HepG2 (cell line): ENCODE results near the gene ENTREP3. TPM values are rescaled to one million over a fixed set of nuclear protein-coding genes. Genes with fewer than 3 reads are reported as not detected.
A peak's percentile ranks its signal among the peaks of the same experiment; 100 is the strongest.

Source experiments
- BORCS8-MEF2B ChIP-seq: sonication (generic); formaldehyde crosslinking; IDR thresholded peaks from 2 replicates; pipeline ENCODE4 v1.8.0; 2022; ENCODE audit warnings: mild to moderate bottlenecking, missing genetic modification reagents
- HHEX ChIP-seq: IDR thresholded peaks from 2 replicates; pipeline ENCODE4 v1.6.1; 2016; ENCODE audit warnings: control low read depth
- HNRNPLL ChIP-seq: fragments of 200-400 bp; formaldehyde crosslinking; IDR thresholded peaks from 2 replicates; pipeline ENCODE4 v1.6.1; 2017; ENCODE audit warnings: mild to moderate bottlenecking, low read depth, low read length; ENCODE audit not compliant: poor library complexity, severe bottlenecking
- ISL2 ChIP-seq: sonication (generic); formaldehyde crosslinking; IDR thresholded peaks from 2 replicates; pipeline ENCODE4 v1.5.0; 2020; ENCODE audit warnings: missing genetic modification reagents
- NFRKB ChIP-seq: fragments of 450-650 bp; IDR thresholded peaks from 2 replicates; pipeline ENCODE4 v1.6.1; 2017
- PAWR ChIP-seq: sonication (generic); formaldehyde crosslinking; IDR thresholded peaks from 2 replicates; pipeline ENCODE4 v1.4.0; 2020; ENCODE audit warnings: missing genetic modification reagents, mild to moderate bottlenecking, borderline replicate concordance
- RXRA ChIP-seq: sonication (generic); formaldehyde crosslinking; IDR thresholded peaks from 2 replicates; pipeline ENCODE4 v1.5.1; 2020; ENCODE audit warnings: missing genetic modification reagents
- SIN3B ChIP-seq: fragments of 150-350 bp; IDR thresholded peaks from 2 replicates; pipeline ENCODE4 v1.6.1; 2014; ENCODE audit warnings: low read length
- SP4 ChIP-seq: sonication (generic); formaldehyde crosslinking; IDR thresholded peaks from 2 replicates; pipeline ENCODE4 v1.8.1; 2023; ENCODE audit warnings: mild to moderate bottlenecking, missing genetic modification reagents
- TBX2 ChIP-seq: sonication (generic); formaldehyde crosslinking; IDR thresholded peaks from 2 replicates; pipeline ENCODE4 v1.5.0; 2020; ENCODE audit warnings: missing genetic modification reagents, mild to moderate bottlenecking, borderline replicate concordance
- ZFAT ChIP-seq: sonication (generic); formaldehyde crosslinking; conservative IDR thresholded peaks from 2 replicates; pipeline ENCODE4 v1.8.1; 2023; ENCODE audit warnings: missing genetic modification reagents, inconsistent platforms
- ZNF343 ChIP-seq: sonication (generic); formaldehyde crosslinking; IDR thresholded peaks from 2 replicates; pipeline ENCODE4 v1.4.0; 2020; ENCODE audit warnings: mild to moderate bottlenecking, missing genetic modification reagents
- ZNF354B ChIP-seq: sonication (generic); formaldehyde crosslinking; IDR thresholded peaks from 2 replicates; pipeline ENCODE4 v1.8.0; 2022; ENCODE audit warnings: mild to moderate bottlenecking, missing genetic modification reagents
- ZNF530 ChIP-seq: sonication (generic); formaldehyde crosslinking; IDR thresholded peaks from 2 replicates; pipeline ENCODE4 v1.5.0; 2020; ENCODE audit warnings: low read depth, mild to moderate bottlenecking, missing genetic modification reagents
- ZNF556 ChIP-seq: sonication (generic); formaldehyde crosslinking; IDR thresholded peaks from 2 replicates; pipeline ENCODE4 v1.4.0; 2020; ENCODE audit warnings: mild to moderate bottlenecking, missing genetic modification reagents, borderline replicate concordance
- ZNF775 ChIP-seq: sonication (generic); formaldehyde crosslinking; IDR thresholded peaks from 2 replicates; pipeline ENCODE4 v1.4.0; 2020; ENCODE audit warnings: missing genetic modification reagents, mild to moderate bottlenecking, moderate library complexity, borderline replicate concordance
- ZNF841 ChIP-seq: sonication (generic); formaldehyde crosslinking; IDR thresholded peaks from 2 replicates; pipeline ENCODE4 v1.8.1; 2023; ENCODE audit warnings: missing genetic modification reagents, borderline replicate concordance
- ZNF891 ChIP-seq: sonication (generic); formaldehyde crosslinking; IDR thresholded peaks from 2 replicates; pipeline ENCODE4 v1.5.0; 2020; ENCODE audit warnings: mild to moderate bottlenecking, missing genetic modification reagents
- ZSCAN30 ChIP-seq: sonication (generic); formaldehyde crosslinking; IDR thresholded peaks from 2 replicates; pipeline ENCODE4 v1.5.0; 2020; ENCODE audit warnings: mild to moderate bottlenecking, missing genetic modification reagents
- polyA plus RNA-seq, 8 experiments: library from polyadenylated mRNA; depleted of rRNA in 3 of 8; stranded (reverse) in 7 of 8; unstranded in 1 of 8; fragments of >200 nt; fragmentation: Illumina TruSeq in 4 of 8; extraction: Trizol in 4 of 8; gene quantifications; 2 replicates each; pipeline versions ENCODE4 v1.2.1 to v1.2.3, GENCODE V29; 2011 to 2016; ENCODE audit warnings: low read depth in 4 of 8, missing spikeins in 1 of 8, mixed read lengths in 1 of 8; ENCODE audit not compliant: insufficient read depth in 1 of 8
- total RNA-seq, 5 experiments: library from RNA; depleted of rRNA; stranded (reverse); fragments of >200 nt; fragmentation: Illumina TruSeq; extraction: Trizol; gene quantifications; 2 replicates each; pipeline ENCODE4 v1.2.3, GENCODE V29; 2016; ENCODE audit warnings: low read depth in 1 of 5
- TF ChIP-seq, protein P1 (sequence below): sonication (generic); formaldehyde crosslinking; IDR thresholded peaks from 2 replicates; pipeline ENCODE4 v1.4.0; 2020; ENCODE audit warnings: missing genetic modification reagents, borderline replicate concordance
- TF ChIP-seq, protein P2 (sequence below): sonication (generic); formaldehyde crosslinking; IDR thresholded peaks from 2 replicates; pipeline ENCODE4 v1.4.0; 2020; ENCODE audit warnings: missing genetic modification reagents, borderline replicate concordance
- TF ChIP-seq, protein P3 (sequence below), 2 experiments: fragments of 450-650 bp in 1 of 2; sonication (generic) in 1 of 2; formaldehyde crosslinking; IDR thresholded peaks; 2 replicates each; pipeline versions ENCODE4 v1.5.0 to v1.8.0; 2020 to 2022; ENCODE audit warnings: mild to moderate bottlenecking in 1 of 2, missing genetic modification reagents in 1 of 2

ENTREP3 gene
- total and polyA plus RNA-seq, 2 of the 13 experiments (the other 11 are each of a cell fraction or from before 2014, with no cell fraction given), result 4.1 to 9.9 TPM

DNA sequence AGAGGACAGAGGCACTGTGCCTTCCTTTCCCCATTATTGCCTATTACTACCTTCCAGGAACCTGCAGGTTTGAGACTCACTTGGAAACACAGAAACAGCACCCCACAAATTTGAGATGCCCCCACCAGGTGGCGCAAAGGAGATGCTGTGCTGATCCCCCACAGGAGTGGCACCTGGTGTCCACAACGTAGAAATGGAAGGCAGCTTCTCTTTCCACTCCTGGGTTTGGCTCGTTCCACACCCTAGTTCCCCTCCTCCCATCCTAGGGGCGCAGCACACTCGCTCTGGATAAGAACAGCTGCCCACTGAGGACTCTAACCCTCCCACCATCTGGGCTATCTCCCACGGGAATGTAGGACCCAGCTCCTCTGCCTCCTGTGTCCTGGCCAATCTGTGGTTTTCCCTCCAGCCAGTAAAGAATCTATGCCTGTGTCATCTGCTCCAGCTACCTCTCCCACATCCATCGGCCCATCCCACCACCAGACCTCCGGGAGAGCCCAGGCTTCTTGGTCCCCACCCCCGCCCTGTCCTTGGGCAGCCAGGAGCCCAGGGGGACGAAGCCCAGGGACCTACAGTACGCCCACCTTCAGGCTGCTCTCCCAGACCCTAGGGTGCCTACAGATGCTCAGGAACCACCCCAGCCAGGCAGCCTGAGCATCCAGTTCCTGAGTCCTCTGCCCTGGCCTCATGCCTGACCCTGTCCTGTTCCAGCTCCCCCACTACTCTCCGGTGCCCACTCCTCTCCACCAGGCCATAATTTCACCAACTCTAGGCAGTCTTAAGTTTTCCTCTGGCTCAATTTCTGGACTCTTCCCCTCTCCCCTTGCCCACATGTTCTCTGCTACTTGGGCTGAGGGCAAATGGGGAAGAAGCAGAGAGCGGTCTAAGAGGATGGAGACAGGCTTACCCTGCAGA lies 48.1 kb downstream of the ENTREP3 start (continued):
- TF ChIP-seq, protein P1, sequence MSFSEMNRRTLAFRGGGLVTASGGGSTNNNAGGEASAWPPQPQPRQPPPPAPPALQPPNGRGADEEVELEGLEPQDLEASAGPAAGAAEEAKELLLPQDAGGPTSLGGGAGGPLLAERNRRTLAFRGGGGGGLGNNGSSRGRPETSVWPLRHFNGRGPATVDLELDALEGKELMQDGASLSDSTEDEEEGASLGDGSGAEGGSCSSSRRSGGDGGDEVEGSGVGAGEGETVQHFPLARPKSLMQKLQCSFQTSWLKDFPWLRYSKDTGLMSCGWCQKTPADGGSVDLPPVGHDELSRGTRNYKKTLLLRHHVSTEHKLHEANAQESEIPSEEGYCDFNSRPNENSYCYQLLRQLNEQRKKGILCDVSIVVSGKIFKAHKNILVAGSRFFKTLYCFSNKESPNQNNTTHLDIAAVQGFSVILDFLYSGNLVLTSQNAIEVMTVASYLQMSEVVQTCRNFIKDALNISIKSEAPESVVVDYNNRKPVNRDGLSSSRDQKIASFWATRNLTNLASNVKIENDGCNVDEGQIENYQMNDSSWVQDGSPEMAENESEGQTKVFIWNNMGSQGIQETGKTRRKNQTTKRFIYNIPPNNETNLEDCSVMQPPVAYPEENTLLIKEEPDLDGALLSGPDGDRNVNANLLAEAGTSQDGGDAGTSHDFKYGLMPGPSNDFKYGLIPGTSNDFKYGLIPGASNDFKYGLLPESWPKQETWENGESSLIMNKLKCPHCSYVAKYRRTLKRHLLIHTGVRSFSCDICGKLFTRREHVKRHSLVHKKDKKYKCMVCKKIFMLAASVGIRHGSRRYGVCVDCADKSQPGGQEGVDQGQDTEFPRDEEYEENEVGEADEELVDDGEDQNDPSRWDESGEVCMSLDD (CRISPR knock-in tag), result peak; percentile 30; the same call in 1 of the 2 replicates
- TF ChIP-seq ZNF343 (CRISPR knock-in tag) (no peak), ISL2 (CRISPR knock-in tag) (no peak), ZNF841 (CRISPR knock-in tag) (no peak), ZNF775 (CRISPR knock-in tag) (no peak), ZSCAN30 (CRISPR knock-in tag) (no peak), SP4 (no peak), RXRA (CRISPR knock-in tag) (no peak), ZFAT (CRISPR knock-in tag) (no peak), ZNF556 (CRISPR knock-in tag) (no peak), ZNF354B (no peak), TBX2 (no peak; the same call in 1 of the 2 replicates), PAWR (CRISPR knock-in tag) (no peak), SIN3B (no peak), BORCS8-MEF2B (no peak), NFRKB (no peak), ZNF891 (CRISPR knock-in tag) (peak; percentile 46; the same call in 1 of the 2 replicates), HNRNPLL (no peak), ZNF530 (no peak), HHEX (CRISPR knock-in tag) (no peak)
- TF ChIP-seq, protein P2, sequence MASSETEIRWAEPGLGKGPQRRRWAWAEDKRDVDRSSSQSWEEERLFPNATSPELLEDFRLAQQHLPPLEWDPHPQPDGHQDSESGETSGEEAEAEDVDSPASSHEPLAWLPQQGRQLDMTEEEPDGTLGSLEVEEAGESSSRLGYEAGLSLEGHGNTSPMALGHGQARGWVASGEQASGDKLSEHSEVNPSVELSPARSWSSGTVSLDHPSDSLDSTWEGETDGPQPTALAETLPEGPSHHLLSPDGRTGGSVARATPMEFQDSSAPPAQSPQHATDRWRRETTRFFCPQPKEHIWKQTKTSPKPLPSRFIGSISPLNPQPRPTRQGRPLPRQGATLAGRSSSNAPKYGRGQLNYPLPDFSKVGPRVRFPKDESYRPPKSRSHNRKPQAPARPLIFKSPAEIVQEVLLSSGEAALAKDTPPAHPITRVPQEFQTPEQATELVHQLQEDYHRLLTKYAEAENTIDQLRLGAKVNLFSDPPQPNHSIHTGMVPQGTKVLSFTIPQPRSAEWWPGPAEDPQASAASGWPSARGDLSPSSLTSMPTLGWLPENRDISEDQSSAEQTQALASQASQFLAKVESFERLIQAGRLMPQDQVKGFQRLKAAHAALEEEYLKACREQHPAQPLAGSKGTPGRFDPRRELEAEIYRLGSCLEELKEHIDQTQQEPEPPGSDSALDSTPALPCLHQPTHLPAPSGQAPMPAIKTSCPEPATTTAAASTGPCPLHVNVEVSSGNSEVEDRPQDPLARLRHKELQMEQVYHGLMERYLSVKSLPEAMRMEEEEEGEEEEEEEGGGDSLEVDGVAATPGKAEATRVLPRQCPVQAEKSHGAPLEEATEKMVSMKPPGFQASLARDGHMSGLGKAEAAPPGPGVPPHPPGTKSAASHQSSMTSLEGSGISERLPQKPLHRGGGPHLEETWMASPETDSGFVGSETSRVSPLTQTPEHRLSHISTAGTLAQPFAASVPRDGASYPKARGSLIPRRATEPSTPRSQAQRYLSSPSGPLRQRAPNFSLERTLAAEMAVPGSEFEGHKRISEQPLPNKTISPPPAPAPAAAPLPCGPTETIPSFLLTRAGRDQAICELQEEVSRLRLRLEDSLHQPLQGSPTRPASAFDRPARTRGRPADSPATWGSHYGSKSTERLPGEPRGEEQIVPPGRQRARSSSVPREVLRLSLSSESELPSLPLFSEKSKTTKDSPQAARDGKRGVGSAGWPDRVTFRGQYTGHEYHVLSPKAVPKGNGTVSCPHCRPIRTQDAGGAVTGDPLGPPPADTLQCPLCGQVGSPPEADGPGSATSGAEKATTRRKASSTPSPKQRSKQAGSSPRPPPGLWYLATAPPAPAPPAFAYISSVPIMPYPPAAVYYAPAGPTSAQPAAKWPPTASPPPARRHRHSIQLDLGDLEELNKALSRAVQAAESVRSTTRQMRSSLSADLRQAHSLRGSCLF, result no peak
- TF ChIP-seq, protein P3, sequence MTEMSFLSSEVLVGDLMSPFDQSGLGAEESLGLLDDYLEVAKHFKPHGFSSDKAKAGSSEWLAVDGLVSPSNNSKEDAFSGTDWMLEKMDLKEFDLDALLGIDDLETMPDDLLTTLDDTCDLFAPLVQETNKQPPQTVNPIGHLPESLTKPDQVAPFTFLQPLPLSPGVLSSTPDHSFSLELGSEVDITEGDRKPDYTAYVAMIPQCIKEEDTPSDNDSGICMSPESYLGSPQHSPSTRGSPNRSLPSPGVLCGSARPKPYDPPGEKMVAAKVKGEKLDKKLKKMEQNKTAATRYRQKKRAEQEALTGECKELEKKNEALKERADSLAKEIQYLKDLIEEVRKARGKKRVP (CRISPR knock-in tag; IDR thresholded peaks at IDR 0.05), result no peak
